ENCODE data around the gene SPATA25. TPM values are rescaled to one million over a fixed set of nuclear protein-coding genes. Genes with fewer than 3 reads are reported as not detected.

Gene SPATA25
- total RNA-seq, 1 experiment from 2014 or later = 1.8 TPM

GRCh38 chr20:45857882-45858216, 29.6 kb downstream of the SPATA25 start:
- TF ChIP-seq REST (IDR thresholded peaks at IDR 0.05; ENCODE audit: insufficient read depth in 1 of 2, low read depth in 2 of 2, low read length in 1 of 2) (no peak), SIN3A (IDR thresholded peaks at IDR 0.05; ENCODE audit: borderline replicate concordance, insufficient read depth, low read depth, low read length) (no peak), TCF7L2 (IDR thresholded peaks at IDR 0.05; ENCODE audit: low read depth, low read length) (no peak), CTCF (IDR thresholded peaks at IDR 0.05) (no peak), POLR2AphosphoS5 (IDR thresholded peaks at IDR 0.05; ENCODE audit: low read depth, low read length) (no peak)
- Histone ChIP-seq H3K27me3 (ENCODE audit: control insufficient read depth, insufficient read depth, low read length) (no peaks in the 10 kb centered on the region), H3K4me3 (ENCODE audit: low read depth in 2 of 2, low read length in 2 of 2) (peak overlapping the region; percentile 81 to 93), H3K36me3 (ENCODE audit: control insufficient read depth, insufficient read depth, low read length) (no peaks in the 10 kb centered on the region; the same call in none of the 2 replicates), H3K4me1 (ENCODE audit: control insufficient read depth, insufficient read depth, low read length) (peaks cover 10% of the 10 kb centered on the region), H3K9me3 (ENCODE audit: control insufficient read depth, insufficient read depth, low read depth, low read length) (no peaks in the 10 kb centered on the region), H3K27ac (ENCODE audit: low read length) (peak overlapping the region; percentile 85)
- DNase-seq (ENCODE audit: low read depth, low spot score) = no peak
- BruUV-seq (replicated peaks) = no TSS peak
- CTCF ChIA-PET = no interaction called here
- intact Hi-C loops (cut with micrococcal nuclease; ENCODE audit: unreplicated experiment) = no loop called here
- POLR2A ChIA-PET = no interaction called here
- in situ Hi-C loops (cut with HindIII; ENCODE audit: low pct_unique_long_range_greater_than_20kb, low sequenced_read_pairs) = no loop called here
- ATAC-seq = peak; percentile 62

- H3K4me1 ChIP-seq (ENCODE audit: control insufficient read depth, insufficient read depth, low read length) = peaks cover 10% of the 10 kb centered on the region
- no peaks in the 10 kb centered on the region for H3K9me3 ChIP-seq (ENCODE audit: control insufficient read depth, insufficient read depth, low read depth, low read length)
- peak; percentile 99 for DNase-seq (ENCODE audit: low read depth, low spot score)
- ChIA-PET CTCF (no interaction called here), POLR2A (no interaction called here)
- no TSS peak for BruUV-seq (replicated peaks)
- in situ Hi-C loops (cut with HindIII; ENCODE audit: low pct_unique_long_range_greater_than_20kb, low sequenced_read_pairs) (no loop called here), intact Hi-C loops (cut with micrococcal nuclease; ENCODE audit: unreplicated experiment) (no loop called here)
- H3K36me3 ChIP-seq (ENCODE audit: control insufficient read depth, insufficient read depth, low read length) = no peaks in the 10 kb centered on the region; the same call in none of the 2 replicates
- peak; percentile 85 for TF ChIP-seq POLR2AphosphoS5 (IDR thresholded peaks at IDR 0.05; ENCODE audit: low read depth, low read length)
- TF ChIP-seq SIN3A (IDR thresholded peaks at IDR 0.05; ENCODE audit: borderline replicate concordance, insufficient read depth, low read depth, low read length) = peak; percentile 9; the same call in 1 of the 2 replicates
- TF ChIP-seq REST (IDR thresholded peaks at IDR 0.05; ENCODE audit: insufficient read depth in 1 of 2, low read depth in 2 of 2, low read length in 1 of 2) = no peak
- peak within 1 kb of the TSS; percentile 85 for H3K27ac ChIP-seq (ENCODE audit: low read length)
- peak; percentile 98 for ATAC-seq
- peak within 1 kb of the TSS; percentile 81 to 93 for H3K4me3 ChIP-seq (ENCODE audit: low read depth in 2 of 2, low read length in 2 of 2)
- no peaks in the 10 kb centered on the region for H3K27me3 ChIP-seq (ENCODE audit: control insufficient read depth, insufficient read depth, low read length)
Measured at GRCh38 chr20:45857114-45857881, 30.1 kb downstream of the SPATA25 start, which contains the start of the genes ACOT8 and ZSWIM3. TSS of gene ACOT8 (minus strand) at chr20:45857392. CDS start at chr20:45857315, 77 bp downstream. TSS of gene ZSWIM3 (plus strand) at chr20:45857614. CDS start at chr20:45857826, 212 bp downstream.
